Tibial nerve (tissue), 4 donors: ENCODE measurements around the gene ENDOG.

Experiments used
- EP300 ChIP-seq, 2 donors: sonication (generic); formaldehyde crosslinking; IDR thresholded peaks; one replicate each; pipeline ENCODE4 v1.6.1; 2017; ENCODE audit warnings: antibody characterized with exemption in 2 of 2, mild to moderate bottlenecking in 1 of 2
- POLR2A ChIP-seq, 2 donors: fragments of 450-650 bp; IDR thresholded peaks; one replicate each; pipeline ENCODE4 v1.6.1; 2017; ENCODE audit warnings: antibody characterized with exemption in 2 of 2, mild to moderate bottlenecking in 2 of 2, moderate library complexity in 2 of 2
- TF ChIP-seq, protein P1 (sequence below), 5 experiments: fragments of 200-600 bp in 3 of 5; fragments of 450-650 bp in 2 of 5; sonication (generic) in 3 of 5; IDR thresholded peaks; one replicate each; pipeline ENCODE4 v1.5.1; 2016 to 2019; ENCODE audit warnings: antibody characterized with exemption in 5 of 5, mild to moderate bottlenecking in 3 of 5, moderate library complexity in 2 of 5

DNA sequence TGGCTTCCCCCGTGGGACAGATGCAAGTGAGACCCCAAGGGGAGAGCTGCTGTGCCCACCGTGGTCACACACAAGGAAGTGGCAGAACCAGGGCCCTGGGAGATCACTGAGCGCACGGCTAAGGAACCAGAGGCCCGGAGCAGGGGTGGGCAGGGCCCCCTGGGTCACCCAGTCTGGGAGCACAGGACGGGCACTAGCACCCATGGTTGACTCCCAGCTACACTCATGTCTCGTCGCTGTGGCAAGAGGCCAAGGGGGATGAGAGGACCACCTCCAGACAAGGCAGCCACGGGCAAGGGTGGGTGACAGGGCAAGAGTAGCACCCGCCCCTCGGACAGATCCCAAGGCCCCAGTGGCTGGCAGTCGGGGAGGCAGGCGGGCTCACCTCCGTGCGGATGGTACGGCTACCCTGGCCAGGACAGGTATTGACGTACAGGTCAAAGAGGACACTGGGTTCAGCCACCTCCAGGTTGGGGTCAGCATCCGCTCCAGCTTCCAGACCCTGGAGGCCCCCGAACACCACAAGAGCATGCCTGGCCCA, 5.1 kb downstream of the ENDOG start:
- TF ChIP-seq, protein P1, sequence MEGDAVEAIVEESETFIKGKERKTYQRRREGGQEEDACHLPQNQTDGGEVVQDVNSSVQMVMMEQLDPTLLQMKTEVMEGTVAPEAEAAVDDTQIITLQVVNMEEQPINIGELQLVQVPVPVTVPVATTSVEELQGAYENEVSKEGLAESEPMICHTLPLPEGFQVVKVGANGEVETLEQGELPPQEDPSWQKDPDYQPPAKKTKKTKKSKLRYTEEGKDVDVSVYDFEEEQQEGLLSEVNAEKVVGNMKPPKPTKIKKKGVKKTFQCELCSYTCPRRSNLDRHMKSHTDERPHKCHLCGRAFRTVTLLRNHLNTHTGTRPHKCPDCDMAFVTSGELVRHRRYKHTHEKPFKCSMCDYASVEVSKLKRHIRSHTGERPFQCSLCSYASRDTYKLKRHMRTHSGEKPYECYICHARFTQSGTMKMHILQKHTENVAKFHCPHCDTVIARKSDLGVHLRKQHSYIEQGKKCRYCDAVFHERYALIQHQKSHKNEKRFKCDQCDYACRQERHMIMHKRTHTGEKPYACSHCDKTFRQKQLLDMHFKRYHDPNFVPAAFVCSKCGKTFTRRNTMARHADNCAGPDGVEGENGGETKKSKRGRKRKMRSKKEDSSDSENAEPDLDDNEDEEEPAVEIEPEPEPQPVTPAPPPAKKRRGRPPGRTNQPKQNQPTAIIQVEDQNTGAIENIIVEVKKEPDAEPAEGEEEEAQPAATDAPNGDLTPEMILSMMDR (IDR thresholded peaks at IDR 0.05) = no peak
- TF ChIP-seq POLR2A (IDR thresholded peaks at IDR 0.05) (no peak), EP300 (IDR thresholded peaks at IDR 0.05) (no peak)
